ENCODE results near the gene NSL1. TPM values are rescaled to one million over a fixed set of nuclear protein-coding genes. Genes with fewer than 3 reads are reported as not detected.

The NSL1 gene
- polyA plus RNA-seq, 1 experiment: 16.4 TPM

DNA sequence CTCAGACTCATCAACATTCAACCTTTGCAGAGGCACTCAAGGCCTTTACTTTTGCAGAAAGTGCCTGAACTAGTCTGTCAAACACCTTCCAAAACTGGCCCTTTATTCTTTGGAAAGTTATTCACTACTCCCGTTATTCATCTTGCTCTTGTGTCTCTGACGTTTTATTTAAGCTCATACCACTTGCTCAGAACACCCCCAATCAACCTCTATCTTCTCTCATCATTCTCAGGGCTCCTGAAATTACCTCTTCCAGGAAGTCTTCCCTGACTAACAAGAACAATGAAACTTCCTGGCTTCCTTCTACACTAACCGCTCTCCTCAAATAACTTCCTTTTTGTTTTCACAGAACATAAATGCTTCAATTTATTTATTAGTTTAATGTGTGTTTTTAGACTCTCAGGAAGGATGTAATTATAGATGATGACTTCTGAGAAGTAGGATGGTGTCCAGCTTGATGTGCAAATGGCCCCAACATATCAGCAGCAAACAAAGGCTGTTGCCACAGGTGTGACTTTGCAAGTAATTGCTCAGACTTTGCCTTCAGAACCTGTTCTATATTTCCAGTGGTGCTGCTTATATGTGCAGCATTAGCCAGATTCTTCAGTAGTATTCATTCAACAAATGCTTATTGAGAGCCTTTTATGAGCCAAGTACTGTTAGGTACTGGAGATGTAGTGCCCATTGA is 69.2 kb downstream of the NSL1 start:
- H3K36me3 ChIP-seq (ENCODE audit: control insufficient read depth, insufficient read depth, low read length): no peaks in the 10 kb centered on the region
- ChIA-PET POLR2A (no interaction called here), CTCF (interaction anchor here (1.0 to 2.0 kb wide), 4 partner anchors 24 to 60 kb away, joined by 3 to 7 read pairs (median 4); no protein-coding TSS in a partner anchor)
- H3K27me3 ChIP-seq (ENCODE audit: control insufficient read depth, insufficient read depth, low read length): no peaks in the 10 kb centered on the region
- DNase-seq (ENCODE audit: low read depth): no peak
- no peak for TF ChIP-seq CTCF (IDR thresholded peaks at IDR 0.05; ENCODE audit: insufficient read depth, low read depth, low read length)
- no peak overlapping the region for H3K4me3 ChIP-seq (ENCODE audit: low read depth, low read length)

- no peak overlapping the region for H3K4me3 ChIP-seq (ENCODE audit: low read depth, low read length)
- H3K36me3 ChIP-seq (ENCODE audit: control insufficient read depth, insufficient read depth, low read length): no peaks in the 10 kb centered on the region
- ChIA-PET POLR2A (no interaction called here), CTCF (interaction anchor here (1.0 to 2.0 kb wide), 2 partner anchors 28 to 57 kb away, joined by 4 to 7 read pairs; no protein-coding TSS in a partner anchor)
- peak; percentile 43 for DNase-seq (ENCODE audit: low read depth)
- no peak for TF ChIP-seq CTCF (IDR thresholded peaks at IDR 0.05; ENCODE audit: insufficient read depth, low read depth, low read length)
- H3K27me3 ChIP-seq (ENCODE audit: control insufficient read depth, insufficient read depth, low read length): no peaks in the 10 kb centered on the region
Observed at GRCh38 chr1:212721388-212722247, 70.0 kb downstream of the NSL1 start.

DNA sequence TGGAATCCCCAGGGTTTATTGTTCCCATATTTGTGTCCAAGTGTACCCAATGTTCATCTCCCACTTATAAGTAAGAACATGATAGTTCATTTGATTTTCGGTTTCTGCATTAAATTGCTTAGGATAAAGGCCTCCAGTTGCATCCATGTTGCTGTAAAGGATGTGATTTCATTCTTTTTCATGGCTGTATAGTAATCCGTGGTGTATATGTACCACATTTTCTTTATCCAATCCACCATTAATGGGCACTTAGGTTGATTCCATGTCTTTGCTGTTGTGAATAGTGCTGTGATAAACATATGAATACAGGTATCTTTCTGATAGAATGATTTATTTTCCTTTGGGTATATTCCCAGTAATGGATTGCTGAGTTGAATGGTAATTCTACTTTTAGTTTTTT is 71.9 kb downstream of the NSL1 start:
- no peak for DNase-seq (ENCODE audit: low read depth)
- Histone ChIP-seq H3K27me3 (ENCODE audit: control insufficient read depth, insufficient read depth, low read length) (no peaks in the 10 kb centered on the region), H3K4me3 (ENCODE audit: low read depth, low read length) (no peak overlapping the region), H3K36me3 (ENCODE audit: control insufficient read depth, insufficient read depth, low read length) (no peaks in the 10 kb centered on the region)
- CTCF ChIA-PET: no interaction called here
- POLR2A ChIA-PET: no interaction called here
- no peak for TF ChIP-seq CTCF (IDR thresholded peaks at IDR 0.05; ENCODE audit: insufficient read depth, low read depth, low read length)

DNA sequence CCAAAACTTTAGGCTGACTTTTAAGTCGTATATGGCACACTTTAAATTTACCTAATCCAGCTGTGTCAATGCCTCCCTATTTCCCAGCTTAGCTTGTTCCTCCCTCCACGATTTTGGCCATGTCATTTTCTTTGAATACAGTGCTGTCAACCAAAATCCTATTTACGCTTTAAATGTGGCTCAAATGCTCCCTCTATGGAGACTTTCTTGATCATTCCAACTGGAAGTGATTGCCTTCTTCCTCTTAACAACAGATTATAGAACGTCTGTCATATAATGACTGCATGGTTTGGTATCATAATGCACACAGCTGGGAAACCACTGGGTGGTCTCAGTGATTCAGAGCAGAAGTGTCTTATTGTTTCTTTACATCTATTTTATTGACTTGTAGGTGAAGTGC is 73.1 kb downstream of the NSL1 start:
- DNase-seq (ENCODE audit: low read depth): no peak
- TF ChIP-seq CTCF (IDR thresholded peaks at IDR 0.05; ENCODE audit: insufficient read depth, low read depth, low read length): peak; percentile 20; the same call in 1 of the 2 replicates
- POLR2A ChIA-PET: no interaction called here

DNA sequence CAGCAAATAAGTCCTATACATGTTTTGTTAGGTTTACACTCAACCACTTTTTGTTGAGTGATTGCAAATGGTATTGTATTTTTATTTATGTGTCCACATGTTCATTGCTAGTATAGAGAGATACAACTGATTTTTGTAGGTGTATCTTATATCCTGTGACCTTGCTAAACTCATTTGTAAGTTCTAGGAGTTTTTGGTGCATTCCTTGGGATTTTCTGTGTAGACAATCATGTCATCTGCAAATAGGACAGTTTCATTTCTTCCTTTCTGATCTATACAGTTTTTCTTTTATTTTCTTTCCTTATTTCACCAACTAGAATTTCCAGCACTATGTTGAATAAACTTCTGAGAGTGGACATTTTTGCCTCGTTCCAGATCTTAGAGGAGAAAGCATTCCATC is 75.4 kb downstream of the NSL1 start:
- H3K4me3 ChIP-seq (ENCODE audit: low read depth, low read length): no peak overlapping the region
- CTCF ChIA-PET: interaction anchor here (0.7 kb wide), 1 partner anchor 274 kb away, joined by 4 read pairs; no protein-coding TSS in a partner anchor
- no peak for TF ChIP-seq CTCF (IDR thresholded peaks at IDR 0.05; ENCODE audit: insufficient read depth, low read depth, low read length)
- no peaks in the 10 kb centered on the region for H3K36me3 ChIP-seq (ENCODE audit: control insufficient read depth, insufficient read depth, low read length)
- no peak for DNase-seq (ENCODE audit: low read depth)
- POLR2A ChIA-PET: interaction anchor here (0.5 kb wide), 1 partner anchor 20 kb away, joined by 16 read pairs; no protein-coding TSS in a partner anchor
- no peaks in the 10 kb centered on the region for H3K27me3 ChIP-seq (ENCODE audit: control insufficient read depth, insufficient read depth, low read length)

More for the DNA sequence above, 73.1 kb downstream of the NSL1 start:
- no peak overlapping the region for H3K4me3 ChIP-seq (ENCODE audit: low read depth, low read length)
- H3K36me3 ChIP-seq (ENCODE audit: control insufficient read depth, insufficient read depth, low read length): no peaks in the 10 kb centered on the region
- no peaks in the 10 kb centered on the region for H3K27me3 ChIP-seq (ENCODE audit: control insufficient read depth, insufficient read depth, low read length)
- CTCF ChIA-PET: no interaction called here
